Stimulated activated naive B cell treated with anti-CD40 and anti-IgM and Interleukin-4, amounts not matched to agents 10 μg/mL and 1 μg/mL and 100 μg/mL, for 72 hours (primary cell): ENCODE results near the gene PRDX3.
A peak's percentile ranks its signal among the peaks of the same experiment; 100 is the strongest.

Experiments used
- ATAC-seq, 2 donors: fragments of 150-1000 bp; cut with Tn5 transposase; replicated peaks; 2 replicates each; pipeline ENCODE4 v1.10.0; 2021; ENCODE audit warnings: moderate library complexity in 1 of 2
- DNase-seq: peaks from one replicate; pipeline ENCODE4 v3.0.0; 2021
- H3K27ac Mint-ChIP-seq: one replicate; pipeline ENCODE4 v1.8.0; 2022; ENCODE audit warnings: mild to moderate bottlenecking, mixed read lengths
- H3K27me3 Mint-ChIP-seq, 2 donors: one replicate each; pipeline ENCODE4 v1.8.0; 2022; ENCODE audit warnings: mixed read lengths in 2 of 2
- H3K36me3 Mint-ChIP-seq, 2 donors: one replicate each; pipeline ENCODE4 v1.8.0; 2022; ENCODE audit warnings: mixed read lengths in 2 of 2, mild to moderate bottlenecking in 1 of 2
- H3K4me1 Mint-ChIP-seq, 2 donors: one replicate each; pipeline ENCODE4 v1.8.0; 2022; ENCODE audit warnings: mixed read lengths in 2 of 2, mild to moderate bottlenecking in 1 of 2
- H3K4me3 Mint-ChIP-seq, 2 donors: one replicate each; pipeline ENCODE4 v1.8.0; 2022; ENCODE audit warnings: mild to moderate bottlenecking in 2 of 2, mixed read lengths in 2 of 2, moderate library complexity in 1 of 2
- H3K9me3 Mint-ChIP-seq, 2 donors: one replicate each; pipeline ENCODE4 v1.8.0; 2022; ENCODE audit warnings: mixed read lengths in 2 of 2, mild to moderate bottlenecking in 1 of 2

The PRDX3 gene

GRCh38 chr10:119178372-119179119 is at the start of gene PRDX3:
TSS of gene PRDX3 (minus strand) at chr10:119178812. CDS start at chr10:119178790, 22 bp downstream.
- no peaks in the 10 kb centered on the region for H3K27me3 Mint-ChIP-seq
- peak within 1 kb of the TSS; percentile 94 to 99 for H3K4me3 Mint-ChIP-seq
- DNase-seq (peak; percentile 86), ATAC-seq (peak; percentile 97 to 99)
- no peaks in the 10 kb centered on the region for H3K9me3 Mint-ChIP-seq
- peaks cover 11 to 12% of the 10 kb centered on the region in 2 donors for H3K4me1 Mint-ChIP-seq
- H3K36me3 Mint-ChIP-seq = peaks cover 14 to 21% of the 10 kb centered on the region in 2 donors
- H3K27ac Mint-ChIP-seq = peak within 1 kb of the TSS; percentile 96

GRCh38 chr10:119227825-119228224 is 49.2 kb upstream of the PRDX3 start:
- Mint-ChIP-seq H3K27me3 (no peaks in the 10 kb centered on the region), H3K36me3 (peaks cover 15 to 20% of the 10 kb centered on the region in 2 donors), H3K4me1 (peaks cover 20 to 42% of the 10 kb centered on the region in 2 donors), H3K9me3 (peaks cover 8 to 12% of the 10 kb centered on the region in 2 donors), H3K4me3 (no peak overlapping the region), H3K27ac (no peak overlapping the region)
- ATAC-seq = no peak
- DNase-seq = no peak

- H3K36me3 Mint-ChIP-seq = peaks cover 3% of the 10 kb centered on the region in 2 donors
- peaks cover 0 to 2% of the 10 kb centered on the region in 2 donors for H3K9me3 Mint-ChIP-seq
- DNase-seq (no peak), ATAC-seq (no peak)
- no peak overlapping the region for H3K27ac Mint-ChIP-seq
- no peaks in the 10 kb centered on the region for H3K27me3 Mint-ChIP-seq
- H3K4me3 Mint-ChIP-seq = no peak overlapping the region
- H3K4me1 Mint-ChIP-seq = peaks cover 22 to 40% of the 10 kb centered on the region in 2 donors
Measured at GRCh38 chr10:119225083-119225658, 46.6 kb upstream of the PRDX3 start.

- no peaks in the 10 kb centered on the region for H3K36me3 Mint-ChIP-seq
- DNase-seq (no peak), ATAC-seq (no peak)
- H3K4me1 Mint-ChIP-seq = peaks cover 18 to 28% of the 10 kb centered on the region in 2 donors
- H3K27ac Mint-ChIP-seq = peak overlapping the region; percentile 95
- H3K27me3 Mint-ChIP-seq = no peaks in the 10 kb centered on the region
- no peak overlapping the region for H3K4me3 Mint-ChIP-seq
- H3K9me3 Mint-ChIP-seq = no peaks in the 10 kb centered on the region
Measured at GRCh38 chr10:119222966-119223386, 44.4 kb upstream of the PRDX3 start.

GRCh38 chr10:119222537-119222936 is 43.9 kb upstream of the PRDX3 start:
- no peaks in the 10 kb centered on the region for H3K36me3 Mint-ChIP-seq
- H3K4me1 Mint-ChIP-seq = peaks cover 18 to 29% of the 10 kb centered on the region in 2 donors
- H3K9me3 Mint-ChIP-seq = no peaks in the 10 kb centered on the region
- no peaks in the 10 kb centered on the region for H3K27me3 Mint-ChIP-seq
- peak overlapping the region; percentile 95 for H3K27ac Mint-ChIP-seq
- peak overlapping the region; percentile 62 to 76 for H3K4me3 Mint-ChIP-seq
- peak; percentile 35 to 55 for ATAC-seq
- DNase-seq = no peak

- Mint-ChIP-seq H3K9me3 (no peaks in the 10 kb centered on the region), H3K27ac (peak overlapping the region; percentile 95), H3K27me3 (no peaks in the 10 kb centered on the region), H3K36me3 (no peaks in the 10 kb centered on the region), H3K4me1 (peaks cover 24 to 34% of the 10 kb centered on the region in 2 donors), H3K4me3 (peak overlapping the region; percentile 59 to 71)
- no peak for DNase-seq
- ATAC-seq = peak; percentile 92 to 96
Measured at GRCh38 chr10:119221666-119222065, 43.1 kb upstream of the PRDX3 start.

GRCh38 chr10:119221201-119221600 is 42.6 kb upstream of the PRDX3 start:
- Mint-ChIP-seq H3K4me1 (peaks cover 24 to 34% of the 10 kb centered on the region in 2 donors), H3K4me3 (no peak overlapping the region), H3K36me3 (no peaks in the 10 kb centered on the region), H3K27me3 (no peaks in the 10 kb centered on the region), H3K9me3 (no peaks in the 10 kb centered on the region), H3K27ac (no peak overlapping the region)
- DNase-seq = no peak
- no peak for ATAC-seq

GRCh38 chr10:119219871-119220270 is 41.3 kb upstream of the PRDX3 start:
- no peaks in the 10 kb centered on the region for H3K36me3 Mint-ChIP-seq
- peaks cover 28 to 43% of the 10 kb centered on the region in 2 donors for H3K4me1 Mint-ChIP-seq
- ATAC-seq = no peak
- no peaks in the 10 kb centered on the region for H3K9me3 Mint-ChIP-seq
- DNase-seq = no peak
- no peak overlapping the region for H3K4me3 Mint-ChIP-seq
- H3K27ac Mint-ChIP-seq = no peak overlapping the region
- no peaks in the 10 kb centered on the region for H3K27me3 Mint-ChIP-seq

- Mint-ChIP-seq H3K4me1 (peaks cover 34 to 53% of the 10 kb centered on the region in 2 donors), H3K9me3 (no peaks in the 10 kb centered on the region), H3K36me3 (no peaks in the 10 kb centered on the region), H3K27ac (no peak overlapping the region), H3K4me3 (no peak overlapping the region), H3K27me3 (no peaks in the 10 kb centered on the region)
- DNase-seq = no peak
- ATAC-seq = no peak
Measured at GRCh38 chr10:119217991-119218490, 39.4 kb upstream of the PRDX3 start.

GRCh38 chr10:119217401-119217800 is 38.8 kb upstream of the PRDX3 start:
- H3K27me3 Mint-ChIP-seq = no peaks in the 10 kb centered on the region
- H3K9me3 Mint-ChIP-seq = no peaks in the 10 kb centered on the region
- no peak for DNase-seq
- H3K27ac Mint-ChIP-seq = no peak overlapping the region
- peaks cover 35 to 53% of the 10 kb centered on the region in 2 donors for H3K4me1 Mint-ChIP-seq
- no peaks in the 10 kb centered on the region for H3K36me3 Mint-ChIP-seq
- no peak overlapping the region for H3K4me3 Mint-ChIP-seq
- no peak for ATAC-seq

- Mint-ChIP-seq H3K9me3 (no peaks in the 10 kb centered on the region), H3K4me1 (peaks cover 25 to 50% of the 10 kb centered on the region in 2 donors), H3K36me3 (no peaks in the 10 kb centered on the region), H3K27ac (no peak overlapping the region), H3K4me3 (no peak overlapping the region), H3K27me3 (no peaks in the 10 kb centered on the region)
- ATAC-seq (no peak), DNase-seq (no peak)
Measured at GRCh38 chr10:119216127-119216526, 37.5 kb upstream of the PRDX3 start.

- no peaks in the 10 kb centered on the region for H3K36me3 Mint-ChIP-seq
- no peak overlapping the region for H3K27ac Mint-ChIP-seq
- H3K27me3 Mint-ChIP-seq = no peaks in the 10 kb centered on the region
- no peak overlapping the region for H3K4me3 Mint-ChIP-seq
- ATAC-seq (no peak), DNase-seq (no peak)
- peaks cover 21 to 45% of the 10 kb centered on the region in 2 donors for H3K4me1 Mint-ChIP-seq
- no peaks in the 10 kb centered on the region for H3K9me3 Mint-ChIP-seq
Measured at GRCh38 chr10:119215371-119215770, 36.8 kb upstream of the PRDX3 start.

GRCh38 chr10:119211625-119212441 is 33.2 kb upstream of the PRDX3 start:
- Mint-ChIP-seq H3K4me3 (peak overlapping the region; percentile 41 to 70), H3K36me3 (no peaks in the 10 kb centered on the region), H3K9me3 (no peaks in the 10 kb centered on the region), H3K4me1 (peaks cover 31 to 65% of the 10 kb centered on the region in 2 donors), H3K27me3 (no peaks in the 10 kb centered on the region), H3K27ac (peak overlapping the region; percentile 83)
- DNase-seq = no peak
- no peak for ATAC-seq

- DNase-seq (no peak), ATAC-seq (no peak)
- Mint-ChIP-seq H3K27ac (no peak overlapping the region), H3K9me3 (no peaks in the 10 kb centered on the region), H3K4me1 (peaks cover 35 to 70% of the 10 kb centered on the region in 2 donors), H3K27me3 (no peaks in the 10 kb centered on the region), H3K4me3 (peak overlapping the region; percentile 41 to 70), H3K36me3 (no peaks in the 10 kb centered on the region)
Measured at GRCh38 chr10:119211176-119211575, 32.6 kb upstream of the PRDX3 start.
